HG03575 (cell line): ENCODE measurements around the gene LGALS9.
"Not testable (repeated sequence)": the region's sequence is repeated elsewhere in the genome, so short reads cannot be mapped to it uniquely, and the experiment has no call there.

Experiments
- ATAC-seq: cut with Tn5 transposase; IDR thresholded peaks from one replicate; pipeline ENCODE4 v1.9.1; 2021; ENCODE audit not compliant: unreplicated experiment, insufficient number of reproducible peaks, low FRiP score; ENCODE audit errors: extremely low read depth

Gene LGALS9

GRCh38 chr17:27667656-27668487, 36.9 kb downstream of the LGALS9 start:
- no peak for ATAC-seq

- no peak for ATAC-seq
Observed at GRCh38 chr17:27668488-27668823, 37.5 kb downstream of the LGALS9 start.

DNA sequence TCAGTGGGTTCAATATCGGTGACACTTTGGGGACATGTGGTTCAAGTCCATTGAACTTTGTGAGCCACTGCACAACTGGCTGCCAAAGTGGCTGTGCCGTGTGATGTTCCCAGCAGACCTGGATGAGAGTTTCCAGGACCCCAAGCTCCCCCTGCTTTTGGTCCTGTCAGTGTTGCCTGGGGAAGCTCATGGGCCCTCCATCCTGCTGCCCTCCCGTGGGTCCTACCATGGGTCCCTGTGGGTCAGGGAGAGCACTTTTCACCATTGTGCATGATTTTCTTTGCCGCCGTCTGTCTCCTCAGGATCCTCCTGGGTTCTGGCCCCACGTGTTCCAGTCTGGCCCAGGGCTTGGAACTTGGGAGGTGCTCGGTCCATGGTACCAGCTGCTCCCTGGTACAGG, 38.1 kb downstream of the LGALS9 start:
- no peak for ATAC-seq

GRCh38 chr17:27669850-27670249, 38.9 kb downstream of the LGALS9 start:
- ATAC-seq: no peak

- ATAC-seq: no peak
Observed at GRCh38 chr17:27670791-27671590, 40.0 kb downstream of the LGALS9 start.

- no peak for ATAC-seq
Observed at GRCh38 chr17:27671591-27671910, 40.6 kb downstream of the LGALS9 start.

GRCh38 chr17:27671977-27672480, 41.0 kb downstream of the LGALS9 start:
- ATAC-seq: not testable (repeated sequence)

DNA sequence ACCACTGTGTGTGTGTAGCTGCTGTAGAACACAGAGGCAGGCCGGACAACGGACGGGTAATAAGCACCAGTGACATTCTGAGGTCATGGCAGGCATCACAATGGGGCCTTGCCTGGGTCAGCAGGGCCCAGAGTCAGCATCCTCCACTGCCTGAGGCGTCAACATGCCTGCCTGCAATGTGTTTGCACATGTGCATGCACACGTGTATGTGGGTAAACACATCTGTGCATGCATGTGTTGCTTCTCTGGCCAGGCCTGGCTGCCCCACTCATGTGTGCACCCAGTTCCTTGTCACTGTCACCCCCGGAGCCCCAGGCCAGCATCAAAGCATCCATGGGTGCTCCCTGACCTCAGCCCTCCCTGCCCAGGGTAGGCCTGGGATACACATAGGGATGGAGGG, 43.3 kb downstream of the LGALS9 start:
- no peak for ATAC-seq

- no peak for ATAC-seq
Observed at GRCh38 chr17:27677191-27677590, 46.2 kb downstream of the LGALS9 start.

DNA sequence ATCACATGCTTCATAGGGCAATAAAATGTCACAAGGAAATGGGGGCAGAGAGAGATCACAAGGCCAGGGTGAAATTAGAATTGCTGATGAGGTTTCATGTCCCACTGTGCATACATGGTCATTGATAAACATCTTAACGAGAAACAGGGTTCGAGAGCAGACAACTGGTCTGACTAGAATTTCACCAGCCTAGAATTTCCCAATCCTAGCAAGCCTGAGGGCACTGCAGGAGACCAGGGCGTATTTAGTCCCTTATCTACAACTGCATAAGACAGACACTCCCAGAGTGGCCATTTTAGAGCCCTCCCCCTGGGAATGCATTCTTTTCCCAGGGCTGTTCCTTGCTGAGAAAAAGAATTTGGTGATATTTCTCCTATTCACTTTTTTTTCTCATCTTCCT, 55.3 kb downstream of the LGALS9 start:
- not testable (repeated sequence) for ATAC-seq

DNA sequence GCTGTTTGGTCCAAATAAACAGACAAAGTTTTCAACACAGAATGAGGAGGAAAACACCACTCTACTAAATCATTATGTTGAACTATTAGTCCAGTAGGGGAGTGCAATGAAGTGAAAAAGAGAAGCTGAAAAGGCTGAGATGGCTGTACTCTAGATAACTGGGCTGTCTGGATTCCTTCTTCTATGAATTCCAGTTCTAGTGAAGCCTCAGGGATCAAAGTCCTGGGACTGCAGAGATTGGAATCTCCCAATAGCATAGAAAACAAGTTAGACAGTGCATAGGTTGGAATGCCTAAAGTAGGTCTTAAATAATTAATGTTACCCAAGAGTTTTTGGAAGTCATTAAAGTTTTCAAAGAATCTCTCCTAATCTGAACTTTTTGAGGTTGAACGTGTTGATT, 59.9 kb downstream of the LGALS9 start:
- no peak for ATAC-seq

DNA sequence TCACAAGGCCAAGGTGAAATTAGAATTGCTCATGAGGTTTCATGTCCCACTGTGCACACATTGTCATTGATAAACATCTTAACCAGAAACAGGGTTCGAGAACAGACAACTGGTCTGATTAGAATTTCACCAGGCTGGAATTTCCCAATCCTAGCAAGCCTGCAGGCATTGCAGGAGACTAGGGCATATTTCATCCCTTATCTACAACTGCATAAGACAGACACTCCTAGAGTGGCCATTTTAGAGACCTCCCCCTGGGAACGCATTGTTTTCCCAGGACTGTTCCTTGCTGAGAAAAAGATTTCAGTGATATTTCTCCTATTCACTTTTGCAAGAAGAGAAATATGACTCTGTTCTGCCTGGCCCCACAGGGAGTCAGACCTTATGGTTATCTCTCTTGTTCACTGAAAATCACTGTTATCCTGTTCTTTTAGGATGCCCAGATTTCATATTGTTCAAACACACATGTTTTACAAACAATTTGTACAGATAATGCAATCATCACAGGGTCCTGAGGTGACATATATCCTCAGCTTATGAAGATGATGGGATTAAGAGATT, 64.3 kb downstream of the LGALS9 start:
- ATAC-seq: not testable (repeated sequence)
